ENCODE measurements around the gene ADM2.

- TF ChIP-seq CTCF (IDR thresholded peaks at IDR 0.05; ENCODE audit: low read depth, low read length, poor library complexity, severe bottlenecking) (no peak), EZH2phosphoT487 (IDR thresholded peaks at IDR 0.05; ENCODE audit: borderline replicate concordance, low read length) (no peak)
These were observed 48.7 kb downstream of the ADM2 start, which contains the start of gene TYMP for GRCh38 chr22:50529897-50530579.
